Heart right ventricle (tissue), 16 donors: ENCODE results near the gene RTL3. TPM values are rescaled to one million over a fixed set of nuclear protein-coding genes. Genes with fewer than 3 reads are reported as not detected.
"Not testable (repeated sequence)": the region's sequence is repeated elsewhere in the genome, so short reads cannot be mapped to it uniquely, and the experiment has no call there.

Experiments used
- ATAC-seq, 8 donors: fragments of 200-7000 bp; cut with Tn5 transposase; one replicate each; pipeline ENCODE4 v1.9.1; 2020; ENCODE audit warnings: mild to moderate bottlenecking in 8 of 8, moderate library complexity in 8 of 8, moderate number of reproducible peaks in 1 of 8
- DNase-seq, 2 donors: peaks; one replicate each; pipeline ENCODE4 v3.0.0-alpha.2; 2020
- H3K27ac ChIP-seq, 10 donors: fragments of 200-600 bp; sonication (generic) in 2 of 10; one replicate each; pipeline versions ENCODE4 v1.5.0 to v1.8.0; 2020 to 2022; ENCODE audit warnings: mild to moderate bottlenecking in 3 of 10
- H3K27me3 ChIP-seq, 7 donors: fragments of 200-600 bp; one replicate each; pipeline ENCODE4 v1.8.0; 2021 to 2022; ENCODE audit warnings: mild to moderate bottlenecking in 2 of 7
- H3K36me3 ChIP-seq, 9 donors: fragments of 200-600 bp; sonication (generic) in 1 of 9; one replicate each; pipeline versions ENCODE4 v1.5.0 to v1.8.0; 2020 to 2022; ENCODE audit warnings: mild to moderate bottlenecking in 2 of 9
- H3K4me1 ChIP-seq, 9 donors: fragments of 200-600 bp; sonication (generic) in 1 of 9; one replicate each; pipeline versions ENCODE4 v1.5.0 to v1.8.0; 2020 to 2022; ENCODE audit warnings: mild to moderate bottlenecking in 4 of 9
- H3K4me3 ChIP-seq, 10 donors: fragments of 200-600 bp; sonication (generic) in 2 of 10; one replicate each; pipeline versions ENCODE4 v1.5.0 to v1.8.0; 2020 to 2022; ENCODE audit warnings: mild to moderate bottlenecking in 7 of 10, moderate library complexity in 2 of 10
- H3K9me3 ChIP-seq, 11 donors: fragments of 200-600 bp in 10 of 11; sonication (generic) in 2 of 11; one replicate each; pipeline versions ENCODE4 v1.5.0 to v1.8.0; 2013 to 2022; ENCODE audit warnings: mild to moderate bottlenecking in 2 of 11, control low read depth in 1 of 11, moderate library complexity in 1 of 11
- WGBS, 2 donors: extraction: QIAGEN DNeasy Blood & Tissue Kit; methylation state at CpG; one replicate each; pipeline ENCODE4 v1.1.7; 2013; ENCODE audit warnings: inconsistent platforms in 1 of 2; 5-methylcytosine and 5-hydroxymethylcytosine counted together
- intact Hi-C, 10 donors: fragments of 100-400 bp; cut with DNase I; formaldehyde crosslinking; loops; one replicate each; pipeline versions ENCODE4 v1.11.1 to v1.14.2; 2022
- polyA plus RNA-seq, 2 donors: library from polyadenylated mRNA; stranded (reverse); fragments of 200-250 nt; gene quantifications; one replicate each; pipeline ENCODE4 v1.2.3, GENCODE V29; 2013
- total RNA-seq, 10 donors: library from RNA; stranded (reverse); fragmentation: NEBNext Ultra II Directional in 3 of 10; extraction: Animal tissue kit (Norgen Biotek cat#: 25700) in 3 of 10; gene quantifications; one replicate each; pipeline versions ENCODE4 v1.2.1 to v1.2.4, GENCODE V29; 2021 to 2023
- TF ChIP-seq, protein P1 (sequence below), 9 donors: fragments of 200-600 bp; sonication (generic) in 2 of 9; IDR thresholded peaks; one replicate each; pipeline versions ENCODE4 v1.5.0 to v1.8.0; 2021 to 2022; ENCODE audit warnings: antibody characterized with exemption in 9 of 9, mild to moderate bottlenecking in 5 of 9, moderate library complexity in 1 of 9
- donor health status: Arrhythmogenic right ventricular cardiomyopathy.
- donor health status: ischemic (EF 13 %, LVEDD 7.1; RV severe dilation, severe dysfunction).
- donor health status: healthy with polysubstance abuse.
- donor health status: DM: no; HTN: yes; CAD: no.
- donor health status: DM: no; HTN: no; CAD: no.
- donor health status: ischemic (EF 25% LVEDD 6.9; RV normal size, moderate dysfunction).
- donor health status: ischemic (EF 25% LVEDD 5.7; RV mildly dilated, moderate dysfunction).
- donor health status: healthy.
- donor health status: DM: yes; HTN: yes; CAD: no.
- donor health status: Ischemic cardiomyopathy.
- donor health status: ischemic (EF 35%, LVEDD 5.7; RV mildly dilated, moderate dysfunction).
- donor health status: nonischemic (EF 11% LVEDD 7.7; RV severe dilation, severe dysfunction).
- donor health status: DM: yes; HTN: yes; CAD: no.
- donor health status: PGD.
- donor health status: ischemic (EF 29% LVEDD 5.4; RV normal size, mild dysfunction).
- donor health status: nonischemic (EF 23%, LVEDD 6.1; RV moderate dilation, normal function).

RTL3 gene
- total and polyA plus RNA-seq, 12 donors = 0.01 to 0.59 (median 0.19) TPM; not detected in 5

DNA sequence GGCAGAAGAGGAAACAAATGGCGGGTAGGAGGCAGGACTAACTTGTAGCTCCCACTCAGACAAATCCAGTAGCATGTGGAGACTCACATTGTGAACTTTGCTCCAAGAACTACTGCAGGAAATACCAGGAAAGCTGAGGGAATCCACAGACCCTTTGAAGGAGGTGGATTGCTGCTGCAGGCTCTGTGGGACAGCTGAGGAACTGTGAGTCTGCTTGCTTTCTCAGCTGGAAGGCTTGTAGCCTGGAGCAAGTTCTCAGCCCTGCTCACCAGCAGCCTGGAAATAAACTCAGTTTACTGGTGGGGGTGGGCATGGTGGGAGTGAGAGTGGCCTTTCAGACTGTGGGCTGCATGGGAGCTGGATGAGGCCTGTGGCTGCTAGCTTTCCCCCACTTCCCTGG, 16.0 kb downstream of the RTL3 start:
- DNase-seq (no peak), ATAC-seq (no peak)
- Histone ChIP-seq H3K36me3 (no peaks in the 10 kb centered on the region), H3K27ac (no peak overlapping the region), H3K4me1 (no peaks in the 10 kb centered on the region), H3K4me3 (no peak overlapping the region), H3K9me3 (peaks cover 0 to 32% (median 0%) of the 10 kb centered on the region in 11 donors), H3K27me3 (peaks cover 0 to 17% (median 0%) of the 10 kb centered on the region in 7 donors)
- TF ChIP-seq, protein P1, sequence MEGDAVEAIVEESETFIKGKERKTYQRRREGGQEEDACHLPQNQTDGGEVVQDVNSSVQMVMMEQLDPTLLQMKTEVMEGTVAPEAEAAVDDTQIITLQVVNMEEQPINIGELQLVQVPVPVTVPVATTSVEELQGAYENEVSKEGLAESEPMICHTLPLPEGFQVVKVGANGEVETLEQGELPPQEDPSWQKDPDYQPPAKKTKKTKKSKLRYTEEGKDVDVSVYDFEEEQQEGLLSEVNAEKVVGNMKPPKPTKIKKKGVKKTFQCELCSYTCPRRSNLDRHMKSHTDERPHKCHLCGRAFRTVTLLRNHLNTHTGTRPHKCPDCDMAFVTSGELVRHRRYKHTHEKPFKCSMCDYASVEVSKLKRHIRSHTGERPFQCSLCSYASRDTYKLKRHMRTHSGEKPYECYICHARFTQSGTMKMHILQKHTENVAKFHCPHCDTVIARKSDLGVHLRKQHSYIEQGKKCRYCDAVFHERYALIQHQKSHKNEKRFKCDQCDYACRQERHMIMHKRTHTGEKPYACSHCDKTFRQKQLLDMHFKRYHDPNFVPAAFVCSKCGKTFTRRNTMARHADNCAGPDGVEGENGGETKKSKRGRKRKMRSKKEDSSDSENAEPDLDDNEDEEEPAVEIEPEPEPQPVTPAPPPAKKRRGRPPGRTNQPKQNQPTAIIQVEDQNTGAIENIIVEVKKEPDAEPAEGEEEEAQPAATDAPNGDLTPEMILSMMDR (IDR thresholded peaks at IDR 0.05) = no peak
- WGBS, 2 donors = 48 to 60% methylated on average over 1 of the region's 1 CpG
- intact Hi-C loops = no loop called here

DNA sequence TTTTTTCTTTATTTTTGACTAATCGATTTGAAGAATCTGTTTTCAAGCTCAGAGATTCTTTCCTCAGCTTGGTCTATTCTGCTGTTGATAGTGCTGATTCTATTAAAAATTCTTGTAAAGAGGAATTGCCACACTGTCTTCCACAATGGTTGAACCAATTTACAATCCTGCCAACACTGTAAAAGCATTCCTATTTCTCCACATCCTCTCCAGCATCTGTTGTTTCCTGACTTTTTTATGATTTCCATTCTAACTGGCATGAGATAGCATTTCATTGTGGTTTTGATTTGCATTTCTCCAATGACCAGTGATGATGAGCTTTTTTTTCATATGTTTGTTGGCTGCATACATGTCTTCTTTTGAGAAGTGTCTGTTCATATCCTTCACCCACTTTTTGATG, 23.0 kb downstream of the RTL3 start:
- H3K27ac ChIP-seq, intact Hi-C loops, H3K36me3 ChIP-seq, DNase-seq, ATAC-seq, H3K4me1 ChIP-seq, H3K4me3 ChIP-seq, H3K27me3 ChIP-seq: not testable (repeated sequence)
- WGBS, 2 donors = 81 to 87% methylated on average over 1 of the region's 1 CpG
- H3K9me3 ChIP-seq = peaks cover 0 to 20% (median 0%) of the 10 kb centered on the region in 11 donors

DNA sequence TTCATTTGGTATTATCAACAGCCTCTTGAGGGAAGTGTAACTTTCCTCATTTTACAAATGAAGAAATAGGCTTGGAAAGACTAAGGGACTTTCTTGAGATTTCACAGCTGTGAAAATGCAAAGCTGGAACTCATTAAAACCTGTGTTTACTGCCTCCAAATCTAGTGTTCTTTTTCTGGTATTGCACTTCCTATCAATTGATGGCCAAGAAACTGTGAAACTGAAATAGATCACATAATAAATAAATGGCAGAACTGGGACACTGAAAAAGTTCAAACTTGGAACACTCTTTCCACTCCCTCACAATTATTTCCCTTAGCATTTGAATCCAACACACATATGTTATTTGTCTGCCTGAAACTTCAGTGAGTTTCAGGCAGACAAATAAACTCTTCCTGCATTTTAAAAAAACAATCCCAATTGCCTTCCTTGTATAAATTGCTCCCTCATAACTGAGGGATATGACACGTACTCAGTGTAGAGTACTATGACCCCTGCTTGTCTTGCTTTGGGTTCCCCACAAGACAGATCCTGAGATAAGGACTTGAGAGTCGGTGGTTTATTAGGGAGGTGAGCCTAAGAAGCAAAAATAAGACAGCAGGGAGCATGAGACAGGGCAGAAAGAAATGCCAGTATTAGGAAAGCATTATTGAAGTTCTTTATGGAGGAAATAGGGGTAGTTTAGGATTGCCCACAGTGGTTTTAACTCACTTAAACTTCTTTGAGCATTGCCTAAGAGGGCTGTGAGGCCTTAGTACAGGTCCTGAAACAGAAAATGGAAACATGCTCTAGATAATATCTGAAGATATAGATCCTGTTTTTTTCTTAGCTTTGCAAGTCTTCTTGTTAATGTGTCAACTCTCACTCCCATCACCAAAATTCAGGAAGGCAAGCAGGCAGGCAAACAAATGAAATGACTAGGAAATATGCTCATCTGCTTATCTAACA, 33.9 kb downstream of the RTL3 start:
- DNase-seq (no peak), ATAC-seq (peak in 3 of 8 donors; percentile 38 to 55 (median 49))
- H3K36me3 ChIP-seq = no peaks in the 10 kb centered on the region
- peaks cover 0 to 7% (median 0%) of the 10 kb centered on the region in 7 donors for H3K27me3 ChIP-seq
- TF ChIP-seq, protein P1 (IDR thresholded peaks at IDR 0.05) = no peak
- no peak overlapping the region for H3K4me3 ChIP-seq
- H3K4me1 ChIP-seq = no peaks in the 10 kb centered on the region
- peaks cover 0 to 16% (median 0%) of the 10 kb centered on the region in 11 donors for H3K9me3 ChIP-seq
- intact Hi-C loops = no loop called here
- 14 to 20% methylated on average over 2 of the region's 2 CpGs for WGBS, 2 donors
- peak overlapping the region in 2 of 10 donors; percentile 16 to 64 for H3K27ac ChIP-seq

DNA sequence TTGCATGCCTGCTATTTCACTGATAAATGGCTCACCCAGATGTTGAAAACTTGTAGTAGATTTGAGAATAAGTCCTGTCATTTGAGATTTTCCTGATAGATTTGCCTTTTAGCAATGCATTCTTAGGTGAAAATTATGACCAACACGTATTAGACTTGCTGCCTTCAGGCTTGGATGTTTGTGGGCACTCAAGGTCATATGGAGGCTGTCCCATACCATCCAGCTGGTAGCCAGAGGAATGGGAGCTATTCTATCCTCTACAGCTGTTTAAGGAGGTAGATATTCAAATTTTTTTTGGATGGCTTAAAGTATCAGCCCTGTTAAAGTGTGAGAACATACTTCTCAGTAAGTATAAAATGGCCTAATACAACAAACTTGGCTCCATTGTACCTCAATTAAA, 34.7 kb downstream of the RTL3 start:
- intact Hi-C loops = no loop called here
- ATAC-seq (peak in 1 of 8 donors; percentile 22), DNase-seq (no peak)
- peaks cover 0 to 7% (median 0%) of the 10 kb centered on the region in 7 donors for H3K27me3 ChIP-seq
- H3K4me1 ChIP-seq = no peaks in the 10 kb centered on the region
- H3K27ac ChIP-seq = peak overlapping the region in 1 of 10 donors; percentile 29
- H3K4me3 ChIP-seq = no peak overlapping the region
- peaks cover 0 to 9% (median 0%) of the 10 kb centered on the region in 11 donors for H3K9me3 ChIP-seq
- TF ChIP-seq, protein P1 (IDR thresholded peaks at IDR 0.05) = no peak
- H3K36me3 ChIP-seq = no peaks in the 10 kb centered on the region
- 44 to 71% methylated on average over 1 of the region's 1 CpG for WGBS, 2 donors
